Karpas-422 (cell line): ENCODE measurements around the gene EVI5. TPM values are rescaled to one million over a fixed set of nuclear protein-coding genes. Genes with fewer than 3 reads are reported as not detected.
"Not testable (repeated sequence)": the region's sequence is repeated elsewhere in the genome, so short reads cannot be mapped to it uniquely, and the experiment has no call there.

Source experiments
- DNase-seq: peaks from one replicate; pipeline ENCODE4 v3.0.0-alpha.2; 2015
- H2AFZ ChIP-seq: fragments of 200-600 bp; sonication (generic); 2 replicates; pipeline ENCODE4 v1.6.1; 2014; ENCODE audit warnings: antibody characterized with exemption, low read length, mixed read lengths
- H3K27ac ChIP-seq: fragments of 200-600 bp; sonication (generic); 2 replicates; pipeline ENCODE4 v1.5.1; 2014; ENCODE audit warnings: mild to moderate bottlenecking, low read length, moderate library complexity
- H3K27me3 ChIP-seq: fragments of 200-600 bp; sonication (generic); 2 replicates; pipeline ENCODE4 v1.6.1; 2014; ENCODE audit warnings: low read length, mixed read lengths
- H3K36me3 ChIP-seq: fragments of 200-600 bp; sonication (generic); 2 replicates; pipeline ENCODE4 v1.6.1; 2014; ENCODE audit warnings: low read length, mixed read lengths; ENCODE audit not compliant: insufficient read depth
- H3K4me1 ChIP-seq: fragments of 200-600 bp; sonication (generic); 2 replicates; pipeline ENCODE4 v1.6.1; 2014; ENCODE audit warnings: mild to moderate bottlenecking, low read length, mixed read lengths
- H3K4me2 ChIP-seq: fragments of 200-600 bp; sonication (generic); 2 replicates; pipeline ENCODE4 v1.6.1; 2014; ENCODE audit warnings: low read length, low read depth, mild to moderate bottlenecking; ENCODE audit not compliant: poor library complexity, severe bottlenecking
- H3K4me3 ChIP-seq: fragments of 200-600 bp; sonication (generic); 2 replicates; pipeline ENCODE4 v1.5.1; 2014; ENCODE audit warnings: mild to moderate bottlenecking, antibody characterized with exemption, low read length, mixed read lengths
- H3K79me2 ChIP-seq: fragments of 200-600 bp; sonication (generic); 2 replicates; pipeline ENCODE4 v1.6.1; 2014; ENCODE audit warnings: mild to moderate bottlenecking, low read length, mixed read lengths
- H3K9ac ChIP-seq: fragments of 200-600 bp; sonication (generic); 2 replicates; pipeline ENCODE4 v1.6.0; 2014; ENCODE audit warnings: low read length
- H3K9me2 ChIP-seq: fragments of 200-600 bp; sonication (generic), shearing (Covaris generic); replicated peaks from 2 replicates; pipeline ENCODE4 v1.6.0; 2014; ENCODE audit warnings: mild to moderate bottlenecking, low read length, moderate library complexity; ENCODE audit not compliant: insufficient read depth
- H3K9me3 ChIP-seq: fragments of 300-700, 200-600 bp; sonication (generic); 2 replicates; pipeline ENCODE4 v1.6.1; 2014; ENCODE audit warnings: low read length, mixed read lengths
- H4K20me1 ChIP-seq: fragments of 200-600 bp; sonication (generic); 2 replicates; pipeline ENCODE4 v1.6.1; 2014; ENCODE audit warnings: mild to moderate bottlenecking, antibody characterized with exemption, low read length, low read depth; ENCODE audit not compliant: insufficient read depth
- total RNA-seq: library from RNA; depleted of rRNA; stranded (reverse); fragments of >200 nt; shearing (Covaris generic); gene quantifications from 2 replicates; pipeline ENCODE4 v1.2.3, GENCODE V29; 2014; ENCODE audit warnings: low replicate concordance

EVI5 gene
- total RNA-seq, 1 experiment from 2014 or later, result 11.4 TPM

DNA sequence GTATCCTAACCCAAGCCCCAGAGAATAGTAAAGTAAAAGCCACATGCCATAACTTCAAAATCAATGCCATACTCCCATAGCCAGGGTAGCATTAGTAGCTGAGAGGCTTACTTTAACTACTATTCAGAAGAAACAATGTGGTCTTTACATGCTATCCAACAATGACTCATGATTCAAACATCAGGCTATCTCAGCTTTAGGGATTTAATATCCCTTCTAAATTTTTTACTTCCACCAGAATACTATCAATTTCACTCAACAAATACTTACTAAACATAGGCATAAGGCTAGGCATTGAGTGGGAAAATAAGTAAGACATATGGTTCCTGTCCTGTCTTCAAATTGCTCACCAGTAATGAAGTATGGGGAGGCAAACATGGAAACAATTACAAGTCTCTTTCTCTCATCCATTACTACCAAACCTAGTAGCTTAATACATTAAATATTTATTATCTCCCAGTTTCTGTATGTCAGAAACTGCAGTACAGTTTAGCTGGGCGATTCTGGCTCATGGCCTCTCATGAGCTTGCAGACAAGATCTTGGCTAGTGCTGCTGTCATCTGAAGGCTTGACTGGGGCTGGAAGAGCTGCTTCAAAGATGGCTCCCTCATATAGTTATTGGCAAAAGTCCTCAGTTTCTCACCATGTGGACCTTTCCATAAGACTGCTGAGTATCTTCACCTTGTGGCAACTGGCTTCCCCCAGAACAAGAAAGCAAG, 30.7 kb downstream of the EVI5 start:
- H3K4me2 ChIP-seq, result no peak overlapping the region
- no peak overlapping the region for H3K27ac ChIP-seq
- peaks cover 3% of the 10 kb centered on the region; the same call in 1 of the 2 replicates for H3K4me1 ChIP-seq
- H3K9me2 ChIP-seq, result no peaks in the 10 kb centered on the region
- DNase-seq, result no peak
- no peaks in the 10 kb centered on the region for H4K20me1 ChIP-seq
- H3K4me3 ChIP-seq, result no peak overlapping the region
- H3K36me3 ChIP-seq, result no peaks in the 10 kb centered on the region; the same call in 1 of the 2 replicates
- no peak overlapping the region for H2AFZ ChIP-seq
- H3K79me2 ChIP-seq, result peaks cover 16% of the 10 kb centered on the region; the same call in 1 of the 2 replicates
- no peaks in the 10 kb centered on the region for H3K9me3 ChIP-seq
- no peaks in the 10 kb centered on the region for H3K27me3 ChIP-seq
- H3K9ac ChIP-seq, result no peak overlapping the region

DNA sequence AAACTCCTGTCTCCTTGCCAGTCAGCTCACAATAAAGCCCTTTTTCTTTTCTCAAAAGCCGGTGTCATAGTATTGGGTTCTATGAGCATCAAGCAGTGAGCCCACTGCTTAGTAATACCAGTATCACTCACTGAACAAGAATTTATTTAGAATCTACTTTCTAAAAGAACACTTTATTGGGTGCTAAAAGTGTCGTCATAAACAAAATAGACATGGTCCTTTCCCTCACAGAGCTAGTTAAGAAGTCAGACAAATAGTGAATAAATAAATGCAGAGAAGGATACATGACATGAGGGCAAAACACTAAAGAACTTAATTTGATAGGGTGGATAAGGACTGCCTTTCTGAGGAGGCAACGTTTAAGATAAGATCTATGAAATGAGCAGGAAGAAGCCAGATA, 32.2 kb downstream of the EVI5 start:
- Histone ChIP-seq H3K27ac (no peak overlapping the region), H3K27me3 (no peaks in the 10 kb centered on the region), H3K9me3 (no peaks in the 10 kb centered on the region), H3K4me1 (peaks cover 3% of the 10 kb centered on the region; the same call in 1 of the 2 replicates), H3K79me2 (peaks cover 22% of the 10 kb centered on the region), H3K9ac (no peak overlapping the region), H4K20me1 (peaks cover 9% of the 10 kb centered on the region; the same call in 1 of the 2 replicates), H3K4me3 (no peak overlapping the region), H3K36me3 (no peaks in the 10 kb centered on the region; the same call in 1 of the 2 replicates), H3K4me2 (no peak overlapping the region), H2AFZ (no peak overlapping the region), H3K9me2 (no peaks in the 10 kb centered on the region)
- DNase-seq, result no peak

DNA sequence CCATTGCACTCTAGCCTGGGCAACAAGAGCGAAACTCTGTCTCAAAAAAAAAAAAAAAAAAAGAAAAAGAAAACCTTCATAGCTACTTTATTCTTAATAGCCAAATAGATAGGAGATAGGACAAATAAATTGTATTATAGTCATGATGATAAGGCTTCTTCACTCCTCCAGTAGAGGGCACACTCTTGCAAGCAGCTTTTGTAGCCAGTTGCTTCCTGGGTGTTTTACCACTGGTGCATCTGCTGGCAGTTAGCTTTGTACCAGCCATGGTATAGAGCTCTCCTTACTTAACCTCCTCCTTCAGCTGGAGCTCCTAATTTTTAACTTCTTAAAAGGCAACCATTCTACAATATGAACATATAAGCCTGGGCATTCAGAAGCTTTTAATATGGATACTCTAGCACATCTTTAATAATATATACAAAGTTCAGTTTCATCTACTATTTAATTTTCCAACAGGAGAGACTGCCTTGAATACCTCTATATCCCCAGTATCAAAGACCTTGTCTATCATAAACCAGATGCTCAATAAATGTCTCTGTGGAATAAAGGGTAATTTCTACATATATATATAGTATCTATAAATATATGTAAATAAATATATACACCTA, 35.8 kb downstream of the EVI5 start:
- Histone ChIP-seq H3K9me3 (no peaks in the 10 kb centered on the region), H3K27ac (no peak overlapping the region), H2AFZ (no peak overlapping the region), H3K27me3 (no peaks in the 10 kb centered on the region), H3K4me3 (no peak overlapping the region), H3K4me1 (peaks cover 3% of the 10 kb centered on the region), H3K36me3 (no peaks in the 10 kb centered on the region), H3K4me2 (no peak overlapping the region), H4K20me1 (peaks cover 9% of the 10 kb centered on the region; the same call in 1 of the 2 replicates), H3K79me2 (peaks cover 17% of the 10 kb centered on the region), H3K9ac (no peak overlapping the region), H3K9me2 (no peaks in the 10 kb centered on the region)
- peak; percentile 89 for DNase-seq

DNA sequence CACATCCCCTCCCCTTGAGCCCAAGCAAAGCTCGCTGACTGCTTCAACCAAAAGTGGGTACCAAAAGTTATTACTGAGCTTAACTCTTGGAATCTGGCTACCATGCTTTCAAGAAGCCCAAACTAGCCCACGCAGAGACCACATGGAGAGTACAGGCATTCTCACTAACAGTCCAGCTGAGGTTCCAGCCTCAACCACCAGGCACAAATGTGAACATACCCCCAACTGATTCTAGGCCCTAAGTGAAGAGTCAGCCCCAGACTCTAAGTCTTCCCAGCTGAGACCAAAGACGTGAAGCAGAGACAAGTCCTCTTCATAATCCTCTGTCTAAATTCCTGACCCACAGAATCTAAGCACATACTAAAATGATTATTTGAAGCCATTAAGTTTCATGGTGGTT, 36.8 kb downstream of the EVI5 start:
- no peaks in the 10 kb centered on the region for H3K36me3 ChIP-seq
- peaks cover 9% of the 10 kb centered on the region; the same call in 1 of the 2 replicates for H4K20me1 ChIP-seq
- peaks cover 17% of the 10 kb centered on the region for H3K79me2 ChIP-seq
- no peak overlapping the region for H3K27ac ChIP-seq
- H3K9me3 ChIP-seq, result no peaks in the 10 kb centered on the region
- no peak for DNase-seq
- H3K27me3 ChIP-seq, result no peaks in the 10 kb centered on the region
- H3K4me1 ChIP-seq, result peaks cover 3% of the 10 kb centered on the region
- no peak overlapping the region for H3K4me3 ChIP-seq
- no peak overlapping the region for H3K4me2 ChIP-seq
- H2AFZ ChIP-seq, result no peak overlapping the region
- no peak overlapping the region for H3K9ac ChIP-seq
- H3K9me2 ChIP-seq, result no peaks in the 10 kb centered on the region

DNA sequence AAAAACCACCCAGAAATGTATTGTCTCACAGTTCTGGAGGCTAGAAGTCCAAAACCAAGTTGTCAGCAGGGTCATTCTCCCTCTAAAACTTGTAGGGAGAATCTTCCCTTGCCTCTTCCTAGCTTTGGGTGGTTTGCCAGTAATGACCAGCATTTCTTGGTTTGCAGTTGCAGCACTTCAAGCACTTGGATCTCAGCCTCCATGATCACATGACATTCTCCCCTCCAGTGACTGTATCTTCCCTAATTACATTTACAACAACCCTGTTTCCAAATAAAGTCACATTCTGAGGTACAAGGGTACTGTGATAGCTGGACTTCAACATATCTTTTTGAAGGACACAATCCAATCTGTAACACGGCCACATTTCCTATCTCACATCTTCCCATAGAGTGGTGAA, 37.2 kb downstream of the EVI5 start:
- Histone ChIP-seq H3K9me3 (no peaks in the 10 kb centered on the region), H3K79me2 (peaks cover 16% of the 10 kb centered on the region), H3K4me2 (no peak overlapping the region), H3K36me3 (no peaks in the 10 kb centered on the region), H4K20me1 (peaks cover 9% of the 10 kb centered on the region; the same call in 1 of the 2 replicates), H3K9me2 (no peaks in the 10 kb centered on the region), H3K4me1 (peaks cover 3% of the 10 kb centered on the region), H2AFZ (no peak overlapping the region), H3K27ac (no peak overlapping the region), H3K4me3 (no peak overlapping the region), H3K9ac (no peak overlapping the region), H3K27me3 (no peaks in the 10 kb centered on the region)
- DNase-seq, result no peak

DNA sequence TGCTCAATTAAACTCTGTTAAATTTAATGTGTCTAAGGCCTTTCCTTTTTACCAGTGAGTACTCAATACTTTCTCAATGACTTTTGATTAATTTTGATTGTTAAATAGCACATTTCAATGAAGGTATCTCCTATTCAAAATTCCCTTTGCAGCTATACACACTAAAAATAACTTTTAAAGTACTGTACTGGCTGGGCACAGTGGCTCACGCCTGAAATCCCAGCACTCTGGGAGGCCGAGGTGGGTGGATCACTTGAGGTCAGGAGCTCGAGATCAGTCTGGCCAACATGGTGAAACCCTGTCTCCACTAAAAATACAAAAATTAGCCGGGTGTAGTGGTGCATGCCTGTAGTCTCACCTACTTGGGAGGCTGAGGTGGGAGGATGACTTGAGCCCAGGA, 38.7 kb downstream of the EVI5 start:
- H2AFZ ChIP-seq, H3K27ac ChIP-seq, H3K9ac ChIP-seq, H3K4me1 ChIP-seq, H3K4me3 ChIP-seq, H3K27me3 ChIP-seq, H3K4me2 ChIP-seq, H3K9me2 ChIP-seq, DNase-seq, H3K9me3 ChIP-seq, H3K36me3 ChIP-seq, H4K20me1 ChIP-seq: not testable (repeated sequence)
- H3K79me2 ChIP-seq, result peaks cover 13% of the 10 kb centered on the region

DNA sequence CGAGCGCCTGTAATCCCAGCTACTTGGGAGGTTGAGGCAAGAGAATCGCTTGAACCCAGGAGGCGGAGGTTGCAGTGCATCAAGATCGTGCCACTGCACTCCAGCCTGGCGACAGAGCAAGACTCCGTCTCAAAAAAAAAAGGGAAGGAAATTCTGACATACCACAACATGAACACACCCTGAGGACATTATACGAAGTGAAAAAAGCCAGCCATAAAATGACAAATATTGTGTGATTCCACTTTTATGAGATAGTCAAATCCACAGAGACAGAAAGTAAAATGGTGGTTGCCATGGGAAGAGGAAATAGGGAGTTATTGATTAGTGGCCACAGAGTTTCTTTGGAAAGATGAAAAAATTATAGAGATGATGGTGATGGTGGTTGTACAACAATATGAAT, 41.7 kb downstream of the EVI5 start:
- Histone ChIP-seq H3K9me2 (no peaks in the 10 kb centered on the region), H3K9me3 (no peaks in the 10 kb centered on the region), H4K20me1 (peaks cover 8% of the 10 kb centered on the region; the same call in 1 of the 2 replicates), H3K4me2 (no peak overlapping the region), H3K36me3 (no peaks in the 10 kb centered on the region), H3K4me3 (no peak overlapping the region), H3K79me2 (peaks cover 22% of the 10 kb centered on the region), H3K4me1 (peaks cover 22% of the 10 kb centered on the region), H2AFZ (no peak overlapping the region), H3K27ac (no peak overlapping the region), H3K9ac (no peak overlapping the region), H3K27me3 (no peaks in the 10 kb centered on the region)
- no peak for DNase-seq

DNA sequence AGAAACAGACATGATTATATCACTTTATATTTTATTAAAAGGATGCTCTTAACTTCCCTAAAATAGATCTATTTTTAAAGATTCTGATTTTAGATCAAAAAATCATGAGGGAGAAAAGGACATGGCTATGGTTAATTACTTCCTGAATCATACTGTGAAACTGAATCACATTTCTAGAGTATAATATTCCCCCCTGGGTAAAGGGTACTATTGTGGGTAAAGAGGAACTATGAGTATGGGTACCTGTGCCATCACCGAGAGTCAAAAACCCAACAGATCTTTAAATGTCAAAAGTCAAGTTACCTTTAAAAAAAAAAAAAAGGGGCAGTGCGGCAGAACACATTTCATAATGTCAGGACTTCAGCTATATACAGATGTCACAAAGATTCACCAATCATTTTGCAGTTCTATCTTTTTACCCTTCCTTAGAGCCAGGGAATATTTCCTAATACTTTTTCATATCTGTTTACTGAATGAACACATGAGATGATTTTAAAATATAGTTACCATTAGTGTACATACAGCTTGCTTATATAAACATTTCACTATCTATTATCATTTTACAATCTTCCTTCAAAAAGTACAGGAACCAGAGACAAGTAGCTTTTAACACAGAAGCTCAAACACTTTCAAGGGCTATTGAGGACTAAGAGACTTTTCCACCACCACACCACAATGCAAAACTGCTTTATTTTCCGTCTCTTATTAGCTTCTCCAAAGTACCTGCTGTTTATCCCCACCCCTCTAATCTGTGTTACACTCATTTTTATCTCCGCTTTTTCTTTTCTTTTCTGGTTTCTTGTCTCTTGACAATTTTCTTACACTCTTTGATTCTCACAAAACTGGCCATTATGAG, 45.0 kb downstream of the EVI5 start:
- H3K27ac ChIP-seq, result peak overlapping the region; percentile 57
- no peaks in the 10 kb centered on the region for H3K9me3 ChIP-seq
- no peaks in the 10 kb centered on the region for H3K9me2 ChIP-seq
- peaks cover 20% of the 10 kb centered on the region; the same call in 1 of the 2 replicates for H3K79me2 ChIP-seq
- peak; percentile 73 for DNase-seq
- peak overlapping the region; percentile 81 for H3K4me2 ChIP-seq
- H3K27me3 ChIP-seq, result no peaks in the 10 kb centered on the region
- no peaks in the 10 kb centered on the region for H3K36me3 ChIP-seq
- H3K4me3 ChIP-seq, result peak overlapping the region; percentile 60; the same call in 1 of the 2 replicates
- H3K4me1 ChIP-seq, result peaks cover 39% of the 10 kb centered on the region
- H2AFZ ChIP-seq, result no peak overlapping the region
- 0 out of 2 replicates have a peak, but pooled peaks cover 4% of the 10 kb centered on the region for H4K20me1 ChIP-seq
- 0 out of 2 replicates have a peak overlapping the region, but pooled peaks have one; percentile 29 for H3K9ac ChIP-seq
